Neural cell (in vitro differentiated cells): ENCODE data around the gene LAMA5. TPM values are rescaled to one million over a fixed set of nuclear protein-coding genes. Genes with fewer than 3 reads are reported as not detected.

ENCODE experiments used
- H2AFZ ChIP-seq: fragments of 200-600, 300-800 bp; sonication (generic), shearing (Covaris generic); 2 replicates; pipeline ENCODE4 v1.6.0; 2014; ENCODE audit warnings: low read depth, mild to moderate bottlenecking, antibody characterized with exemption, low read length, moderate library complexity
- H3F3A ChIP-seq: fragments of 200-600 bp; shearing (Covaris generic); 2 replicates; pipeline ENCODE4 v1.6.1; 2016; ENCODE audit warnings: mild to moderate bottlenecking, moderate library complexity, mixed read lengths, antibody characterized with exemption, low read length; ENCODE audit not compliant: insufficient read depth, poor library complexity, severe bottlenecking
- H3K27ac ChIP-seq: fragments of 200-600, 300-800 bp; sonication (generic), shearing (Covaris generic); 2 replicates; pipeline ENCODE4 v1.5.1; 2014; ENCODE audit warnings: mild to moderate bottlenecking, low read length, moderate library complexity
- H3K27me3 ChIP-seq: fragments of 300-800, 200-600 bp; sonication (generic), shearing (Covaris generic); 2 replicates; pipeline ENCODE4 v1.6.0; 2014; ENCODE audit warnings: mild to moderate bottlenecking, low read depth, low read length, moderate library complexity; ENCODE audit not compliant: insufficient read depth
- H3K36me3 ChIP-seq: fragments of 300-800, 200-600 bp; sonication (generic), shearing (Covaris generic); 2 replicates; pipeline ENCODE4 v1.5.1; 2014; ENCODE audit warnings: mild to moderate bottlenecking, antibody characterized with exemption, low read length, moderate library complexity; ENCODE audit not compliant: insufficient read depth
- H3K4me2 ChIP-seq: fragments of 300-800, 200-600 bp; sonication (generic), shearing (Covaris generic); 2 replicates; pipeline ENCODE4 v1.6.0; 2014; ENCODE audit warnings: mild to moderate bottlenecking, low read length
- H3K4me3 ChIP-seq: fragments of 300-800, 200-600 bp; sonication (generic), shearing (Covaris generic); 2 replicates; pipeline ENCODE4 v1.5.1; 2014; ENCODE audit warnings: mild to moderate bottlenecking, low read length, moderate library complexity
- H3K79me2 ChIP-seq: fragments of 200-600 bp; shearing (Covaris generic); replicated peaks from 2 replicates; pipeline ENCODE4 v1.6.0; 2014; ENCODE audit warnings: mild to moderate bottlenecking, low read length, moderate library complexity; ENCODE audit not compliant: insufficient read depth
- H3K9ac ChIP-seq: fragments of 300-800, 200-600 bp; sonication (generic), shearing (Covaris generic); 2 replicates; pipeline ENCODE4 v1.6.1; 2016; ENCODE audit warnings: mild to moderate bottlenecking, low read length, mixed read lengths
- H3K9me2 ChIP-seq: fragments of 200-600 bp; shearing (Covaris generic); 2 replicates; pipeline ENCODE4 v1.6.1; 2016; ENCODE audit warnings: mild to moderate bottlenecking, low read length, mixed read lengths; ENCODE audit not compliant: insufficient read depth
- H3K9me3 ChIP-seq: fragments of 200-600, 300-800 bp; sonication (generic), shearing (Covaris generic); 2 replicates; pipeline ENCODE4 v1.6.1; 2016; ENCODE audit warnings: mild to moderate bottlenecking, mixed run types, low read length, moderate library complexity, mixed read lengths
- H4K20me1 ChIP-seq: fragments of 200-600 bp; shearing (Covaris generic); 2 replicates; pipeline ENCODE4 v1.6.1; 2016; ENCODE audit warnings: mild to moderate bottlenecking, mixed run types; ENCODE audit not compliant: insufficient read depth
- CTCF ChIP-seq: fragments of 450-650 bp; IDR thresholded peaks from 2 replicates; pipeline ENCODE4 v1.5.1; 2014; ENCODE audit warnings: antibody characterized with exemption, mild to moderate bottlenecking, moderate library complexity; ENCODE audit not compliant: poor library complexity, severe bottlenecking
- EP300 ChIP-seq: fragments of 450-650 bp; conservative IDR thresholded peaks from 2 replicates; pipeline ENCODE4 v1.6.1; 2014; ENCODE audit warnings: antibody characterized with exemption, mild to moderate bottlenecking, moderate library complexity; ENCODE audit not compliant: poor library complexity, severe bottlenecking
- EZH2 ChIP-seq: fragments of 200-600, 300-800 bp; shearing (Covaris generic), sonication (generic); IDR thresholded peaks from 2 replicates; pipeline ENCODE4 v1.6.1; 2014; ENCODE audit warnings: antibody characterized with exemption, low read length, borderline replicate concordance, mild to moderate bottlenecking; ENCODE audit not compliant: insufficient read depth, poor library complexity, severe bottlenecking
- MXI1 ChIP-seq: fragments of 450-650 bp; conservative IDR thresholded peaks from 2 replicates; pipeline ENCODE4 v1.6.1; 2014; ENCODE audit warnings: antibody characterized with exemption, mild to moderate bottlenecking; ENCODE audit not compliant: poor library complexity, severe bottlenecking
- POLR2AphosphoS5 ChIP-seq: IDR thresholded peaks from 2 replicates; pipeline ENCODE4 v1.6.1; 2012
- RAD21 ChIP-seq: fragments of 450-650 bp; conservative IDR thresholded peaks from 2 replicates; pipeline ENCODE4 v1.6.1; 2014; ENCODE audit warnings: antibody characterized with exemption, mild to moderate bottlenecking, moderate library complexity
- REST ChIP-seq: IDR thresholded peaks from 2 replicates; pipeline ENCODE4 v1.6.1; 2012; ENCODE audit warnings: borderline replicate concordance
- SMC3 ChIP-seq: fragments of 450-650 bp; conservative IDR thresholded peaks from 2 replicates; pipeline ENCODE4 v1.6.1; 2014; ENCODE audit warnings: antibody characterized with exemption, mild to moderate bottlenecking, moderate library complexity; ENCODE audit not compliant: poor library complexity
- TAF1 ChIP-seq: IDR thresholded peaks from 2 replicates; pipeline ENCODE4 v1.6.1; 2012; ENCODE audit warnings: low read depth
- polyA plus RNA-seq: library from polyadenylated mRNA; depleted of rRNA; stranded (reverse); fragments of >200 nt; gene quantifications from 2 replicates; pipeline ENCODE4 v1.2.3, GENCODE V29; 2014

The LAMA5 gene
- polyA plus RNA-seq, 1 donor from 2014 or later, result 27.2 TPM

- Histone ChIP-seq H3K36me3 (no peaks in the 10 kb centered on the region), H3K9ac (no peak overlapping the region), H3K79me2 (no peaks in the 10 kb centered on the region), H4K20me1 (no peaks in the 10 kb centered on the region), H3K9me3 (no peaks in the 10 kb centered on the region), H2AFZ (no peak overlapping the region), H3F3A (no peaks in the 10 kb centered on the region), H3K4me2 (no peak overlapping the region), H3K27me3 (no peaks in the 10 kb centered on the region), H3K4me3 (no peak overlapping the region), H3K9me2 (no peaks in the 10 kb centered on the region), H3K27ac (no peak overlapping the region)
- TF ChIP-seq EZH2 (no peak), EP300 (no peak), CTCF (no peak), RAD21 (no peak), MXI1 (no peak), POLR2AphosphoS5 (no peak), REST (no peak), TAF1 (no peak), SMC3 (no peak)
Observed at GRCh38 chr20:62310757-62311121, 56.4 kb downstream of the LAMA5 start.

GRCh38 chr20:62309947-62310756 is 57.0 kb downstream of the LAMA5 start:
- Histone ChIP-seq H3K36me3 (no peaks in the 10 kb centered on the region), H3K4me3 (no peak overlapping the region), H3K27me3 (no peaks in the 10 kb centered on the region), H3K9me3 (no peaks in the 10 kb centered on the region), H3K9me2 (no peaks in the 10 kb centered on the region), H3F3A (no peaks in the 10 kb centered on the region), H3K79me2 (no peaks in the 10 kb centered on the region), H3K27ac (no peak overlapping the region), H2AFZ (no peak overlapping the region), H3K4me2 (no peak overlapping the region), H4K20me1 (peaks cover 4% of the 10 kb centered on the region), H3K9ac (no peak overlapping the region)
- TF ChIP-seq EP300 (no peak), SMC3 (no peak), TAF1 (no peak), REST (no peak), MXI1 (no peak), RAD21 (no peak), EZH2 (no peak), POLR2AphosphoS5 (no peak), CTCF (no peak)
